GM19328 (cell line): ENCODE measurements around the gene FAM210A.
A peak's percentile ranks its signal among the peaks of the same experiment; 100 is the strongest.
"Not testable (repeated sequence)": the region's sequence is repeated elsewhere in the genome, so short reads cannot be mapped to it uniquely, and the experiment has no call there.

ENCODE experiments used
- ATAC-seq: cut with Tn5 transposase; IDR thresholded peaks from one replicate; pipeline ENCODE4 v1.9.1; 2021; ENCODE audit warnings: mild to moderate bottlenecking, moderate library complexity; ENCODE audit not compliant: unreplicated experiment

Gene FAM210A, protein sequence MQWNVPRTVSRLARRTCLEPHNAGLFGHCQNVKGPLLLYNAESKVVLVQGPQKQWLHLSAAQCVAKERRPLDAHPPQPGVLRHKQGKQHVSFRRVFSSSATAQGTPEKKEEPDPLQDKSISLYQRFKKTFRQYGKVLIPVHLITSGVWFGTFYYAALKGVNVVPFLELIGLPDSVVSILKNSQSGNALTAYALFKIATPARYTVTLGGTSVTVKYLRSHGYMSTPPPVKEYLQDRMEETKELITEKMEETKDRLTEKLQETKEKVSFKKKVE

DNA sequence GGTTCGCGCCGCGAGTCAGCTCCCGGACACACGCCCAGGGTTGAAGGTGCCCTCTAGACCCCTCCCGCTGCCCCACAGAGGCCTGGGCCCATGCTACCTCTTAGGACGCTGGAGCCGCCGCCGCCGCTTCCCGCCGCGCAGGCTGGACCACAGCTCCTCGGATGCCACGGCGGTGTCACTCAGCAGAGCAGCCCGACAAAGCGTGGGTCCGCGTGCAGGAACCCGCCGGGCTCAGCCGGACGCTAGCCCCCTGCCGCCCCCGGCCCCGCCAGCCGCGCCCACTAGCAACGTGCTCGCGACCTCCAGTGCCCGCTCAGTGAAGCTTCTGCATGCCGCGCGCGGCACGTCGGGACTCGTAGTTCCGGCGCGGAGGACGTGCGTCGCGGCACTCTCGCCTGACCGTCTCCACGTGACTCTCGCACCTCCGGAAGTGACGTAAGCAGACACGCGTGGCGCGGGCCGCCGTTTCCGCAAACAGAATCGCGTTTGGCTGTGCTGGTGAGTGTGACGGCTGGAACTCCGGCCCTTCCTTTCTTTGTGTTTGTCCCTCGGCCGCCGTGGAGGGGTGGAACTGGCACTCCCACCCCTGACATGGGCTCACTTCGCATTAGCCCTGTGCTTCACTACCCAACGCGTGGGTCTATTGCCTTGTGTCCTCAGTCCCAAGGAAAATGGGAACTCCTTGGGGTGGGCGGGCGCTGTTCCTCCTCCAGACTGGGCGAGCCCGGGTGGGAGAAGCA is at the start of gene FAM210A, which contains the start of gene RNMT:
TSS of gene FAM210A (minus strand) at position 327 of the 740 bp plus-strand sequence. CDS start 44,481 bp downstream, outside the sequence.
TSS of gene RNMT (plus strand) at position 442 of the 740 bp plus-strand sequence. CDS start 4,845 bp downstream, outside the sequence.
- peak; percentile 93 for ATAC-seq

DNA sequence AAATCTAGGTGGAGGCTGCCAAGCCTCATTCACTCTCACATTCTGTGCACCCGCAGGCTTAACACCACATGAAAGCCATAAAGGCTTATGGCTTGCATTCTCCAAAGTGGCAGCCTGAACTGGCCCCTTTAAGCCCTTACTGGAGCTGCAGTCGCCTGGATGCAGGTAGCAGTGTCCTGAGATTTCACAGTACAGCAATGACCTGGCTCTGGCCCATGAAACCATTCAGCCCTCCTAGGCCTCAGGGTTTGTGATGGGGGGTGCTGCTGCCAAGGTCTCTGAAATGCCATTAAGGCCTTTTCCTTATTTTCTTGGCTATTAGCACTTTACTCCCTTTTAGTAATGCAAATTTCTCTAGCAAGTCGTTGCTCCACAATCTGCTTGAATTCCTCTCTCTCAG is 48.7 kb upstream of the FAM210A start:
- no peak for ATAC-seq

DNA sequence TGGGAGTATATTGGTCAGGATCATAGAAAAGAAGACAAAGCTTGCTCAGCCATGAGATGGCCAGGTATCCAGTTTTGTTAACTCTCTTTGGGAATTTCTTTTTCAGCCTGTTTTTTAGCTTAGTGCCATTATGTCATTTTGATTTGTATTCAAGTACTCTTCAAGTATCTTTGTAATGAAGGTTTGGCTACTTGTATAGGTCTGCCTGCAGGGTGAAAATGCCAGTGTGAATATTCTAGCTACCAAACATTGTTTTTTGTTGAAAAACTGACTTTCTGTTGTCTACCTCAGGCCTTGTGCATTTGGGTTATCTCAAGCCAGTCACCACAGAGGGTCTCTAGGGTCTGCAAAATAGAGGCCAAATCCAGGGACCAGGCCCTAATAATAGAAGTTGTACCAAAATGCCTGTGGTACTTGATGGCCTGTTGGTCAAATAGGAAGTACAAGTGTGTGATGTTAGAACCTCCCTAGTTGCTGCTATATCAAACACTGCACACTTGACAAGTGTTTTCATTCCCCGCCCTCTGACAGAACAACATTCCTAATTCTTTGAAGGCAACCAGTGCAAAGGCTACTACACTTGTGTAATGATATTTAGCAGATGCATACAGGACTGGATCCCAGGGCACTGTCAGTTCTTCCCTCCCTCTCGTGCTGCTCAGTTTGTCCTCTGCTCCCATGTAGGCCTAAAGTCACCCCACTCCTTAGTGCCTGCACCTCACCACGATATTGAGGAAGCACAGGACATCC is 36.5 kb upstream of the FAM210A start:
- ATAC-seq = no peak

GRCh38 chr18:13760047-13760446 is 33.7 kb upstream of the FAM210A start:
- no peak for ATAC-seq

DNA sequence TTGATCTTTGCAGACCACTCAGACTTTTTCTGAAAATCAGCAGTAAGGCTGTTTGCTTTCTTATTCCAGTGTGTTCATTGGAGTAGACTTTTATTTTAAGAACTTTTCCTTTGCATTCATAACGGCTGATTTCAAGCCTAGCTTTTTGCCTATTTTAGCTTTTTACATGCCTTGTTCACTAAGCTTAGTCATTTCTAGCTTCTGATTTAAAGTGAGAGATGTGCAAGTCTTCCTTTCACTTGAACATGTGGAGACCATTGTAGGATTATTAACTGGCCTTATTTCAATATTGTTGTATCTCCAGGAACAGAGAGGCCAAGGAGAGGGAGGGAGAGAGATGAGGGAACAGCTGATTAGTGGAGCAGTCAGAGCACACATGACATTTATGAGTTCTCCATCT is 32.3 kb upstream of the FAM210A start:
- ATAC-seq = no peak

GRCh38 chr18:13756671-13757070 is 30.3 kb upstream of the FAM210A start:
- no peak for ATAC-seq

DNA sequence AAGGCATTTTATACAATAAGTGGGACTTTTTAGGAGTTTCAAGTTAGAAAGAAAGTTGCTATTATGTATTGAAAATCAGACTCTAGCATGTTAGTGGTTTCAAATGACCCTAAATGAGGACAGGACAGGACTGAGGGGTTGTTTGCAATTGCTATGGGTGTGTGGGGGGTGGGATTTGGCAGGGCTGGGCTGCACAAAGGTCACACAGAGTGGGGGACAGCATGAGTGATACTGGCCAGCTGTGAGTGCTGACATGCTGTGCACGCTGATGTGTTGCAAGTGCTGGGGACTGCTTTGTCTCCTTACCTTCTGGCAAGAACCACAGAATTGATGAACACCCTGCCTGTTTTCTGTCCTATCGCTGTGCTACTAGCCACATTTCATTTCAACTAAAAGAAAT is 29.9 kb upstream of the FAM210A start:
- ATAC-seq = no peak

DNA sequence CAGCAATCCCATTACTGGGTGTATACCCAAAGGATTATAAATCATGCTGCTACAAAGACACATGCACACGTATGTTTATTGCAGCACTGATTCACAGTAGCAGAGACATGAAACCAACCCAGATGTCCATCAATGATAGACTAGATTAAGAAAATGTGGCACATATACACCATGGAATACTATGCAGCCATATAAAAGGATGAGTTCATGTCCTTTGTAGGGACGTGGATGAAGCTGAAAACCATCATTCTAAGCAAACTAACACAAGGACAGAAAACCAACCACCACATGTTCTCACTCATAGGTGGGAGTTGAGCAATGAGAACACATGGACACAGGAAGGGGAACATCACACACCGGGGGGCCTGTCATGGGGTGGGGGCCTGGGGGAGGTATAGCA is 25.2 kb upstream of the FAM210A start:
- ATAC-seq = not testable (repeated sequence)

DNA sequence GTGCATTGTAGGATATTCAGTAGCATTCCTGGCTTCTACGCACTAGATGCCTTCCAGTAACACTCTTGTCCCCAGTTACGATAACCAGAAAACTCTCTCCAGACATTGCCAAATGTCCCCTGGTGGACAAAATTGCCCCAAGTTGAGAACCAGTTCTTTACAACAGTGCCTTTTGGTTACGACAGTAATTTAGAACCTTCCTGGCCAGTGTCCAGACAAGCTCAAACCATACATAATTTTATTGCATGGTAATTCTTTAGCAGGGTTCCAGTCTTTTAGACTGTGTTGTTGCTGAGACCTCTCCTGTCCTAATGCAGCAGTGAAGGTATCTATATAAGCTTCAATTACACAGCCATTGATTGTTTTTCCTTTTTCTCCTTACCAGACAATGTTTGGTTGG is 20.3 kb upstream of the FAM210A start:
- no peak for ATAC-seq

- ATAC-seq = no peak
Observed at GRCh38 chr18:13745696-13746095, 19.3 kb upstream of the FAM210A start.

DNA sequence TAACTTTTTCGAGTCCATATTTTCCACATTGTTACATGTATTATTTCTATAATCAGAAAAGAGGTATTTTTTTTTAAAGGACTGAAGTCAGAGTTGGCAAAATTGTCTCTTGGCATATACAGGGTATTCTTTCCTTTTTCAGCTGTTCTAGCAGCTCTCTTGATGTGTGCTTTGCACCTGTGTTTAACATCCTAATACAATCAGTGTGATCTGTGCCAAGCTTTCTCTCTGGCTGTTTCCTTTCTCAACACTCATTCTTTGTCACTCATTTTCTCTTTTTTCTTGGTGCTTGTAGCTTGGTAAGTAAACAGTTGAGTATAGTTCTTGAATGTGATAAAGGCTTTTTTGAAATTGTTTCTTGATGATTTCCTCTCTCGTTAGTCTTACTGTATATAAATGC is 9.3 kb upstream of the FAM210A start:
- ATAC-seq = no peak

DNA sequence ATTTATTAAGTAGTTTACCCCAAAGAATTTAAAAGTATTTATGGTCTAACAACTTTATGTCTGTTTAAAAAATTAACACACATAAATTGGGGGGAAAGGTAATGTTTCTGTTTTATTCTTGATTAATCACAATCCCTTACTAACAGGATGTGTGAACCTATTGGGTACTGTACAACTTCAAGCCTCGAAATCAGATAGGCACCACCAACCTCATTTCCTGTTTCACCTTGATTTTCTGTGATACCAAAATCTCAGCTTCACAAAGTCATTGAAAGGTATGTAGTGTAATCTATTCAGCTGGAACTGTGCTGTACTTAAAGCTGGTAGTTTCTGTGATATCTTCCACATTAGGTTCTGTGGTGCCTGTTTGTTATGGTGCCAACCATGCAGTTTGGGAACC is 4.1 kb upstream of the FAM210A start:
- no peak for ATAC-seq

DNA sequence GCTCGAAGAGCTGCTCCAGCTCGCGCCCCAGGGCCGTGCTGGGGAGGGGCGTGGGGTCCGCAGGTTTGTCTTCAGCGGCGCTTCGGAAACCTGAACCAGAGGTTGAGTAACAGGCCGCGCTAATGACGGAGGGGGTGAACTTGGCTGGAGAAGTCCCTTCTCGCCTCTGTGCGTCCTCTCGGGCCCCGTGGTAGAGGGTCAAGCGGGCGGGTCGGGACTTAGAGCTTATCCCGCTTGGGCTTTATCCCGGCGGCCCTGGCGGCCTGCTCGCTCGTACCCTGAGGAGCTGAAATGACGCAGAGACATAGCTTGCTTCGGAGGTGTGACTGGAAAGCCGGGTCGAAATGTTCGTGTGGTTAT is 594 bp upstream of the FAM210A start:
- peak; percentile 13 for ATAC-seq

- ATAC-seq = peak; percentile 21
Observed at GRCh38 chr18:13725566-13726231, 659 bp downstream of the FAM210A start.

- no peak for ATAC-seq
Observed at GRCh38 chr18:13720847-13721246, 5.5 kb downstream of the FAM210A start.

DNA sequence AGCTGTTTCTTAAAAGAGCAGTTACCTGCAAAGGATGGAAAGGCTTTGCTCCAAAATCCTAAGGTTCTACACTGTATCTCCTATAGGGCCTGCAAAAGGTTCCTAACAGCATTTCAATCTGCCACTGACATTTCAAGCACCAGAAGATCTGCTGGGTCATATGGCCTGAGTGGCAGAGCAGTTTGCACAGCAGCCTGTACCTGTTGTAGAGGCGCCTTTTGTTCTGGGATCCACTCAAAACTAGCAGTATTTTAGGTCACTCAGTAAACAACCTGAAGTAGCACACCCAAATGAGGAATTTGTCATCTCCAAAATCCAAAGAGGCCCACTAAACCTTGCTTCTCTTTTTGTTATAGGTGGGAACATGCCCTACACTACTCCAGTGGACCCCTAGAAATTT is 6.2 kb downstream of the FAM210A start:
- ATAC-seq = no peak

- no peak for ATAC-seq
Observed at GRCh38 chr18:13716916-13717315, 9.4 kb downstream of the FAM210A start.

GRCh38 chr18:13715330-13715729 is 11.0 kb downstream of the FAM210A start:
- no peak for ATAC-seq

DNA sequence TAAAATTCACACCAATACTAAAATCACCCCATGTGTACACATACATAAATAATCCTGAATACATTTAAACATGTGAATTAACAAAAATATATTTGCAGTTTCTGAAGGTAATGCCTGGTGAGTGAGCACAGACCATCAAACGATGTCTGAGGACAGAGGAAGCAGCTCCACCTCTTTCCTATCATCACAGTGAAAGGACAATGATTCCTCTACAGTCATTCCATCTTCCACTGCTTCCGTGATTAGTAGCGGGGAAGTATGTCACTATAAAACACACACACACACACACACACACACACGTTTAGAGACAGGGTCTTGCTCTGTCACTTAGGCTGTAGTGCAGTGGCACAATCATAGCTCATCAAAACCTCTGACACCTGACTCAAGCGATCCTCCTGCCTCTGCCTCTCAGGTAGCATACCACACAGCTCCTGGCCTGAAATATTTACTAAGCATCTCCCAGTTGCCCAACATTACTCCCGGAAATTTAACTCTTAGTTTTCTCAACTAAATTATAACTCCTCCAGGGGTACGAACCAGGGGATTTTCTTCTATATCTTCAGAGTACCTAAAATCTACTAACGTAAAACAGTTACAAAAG is 12.8 kb downstream of the FAM210A start:
- ATAC-seq = no peak

DNA sequence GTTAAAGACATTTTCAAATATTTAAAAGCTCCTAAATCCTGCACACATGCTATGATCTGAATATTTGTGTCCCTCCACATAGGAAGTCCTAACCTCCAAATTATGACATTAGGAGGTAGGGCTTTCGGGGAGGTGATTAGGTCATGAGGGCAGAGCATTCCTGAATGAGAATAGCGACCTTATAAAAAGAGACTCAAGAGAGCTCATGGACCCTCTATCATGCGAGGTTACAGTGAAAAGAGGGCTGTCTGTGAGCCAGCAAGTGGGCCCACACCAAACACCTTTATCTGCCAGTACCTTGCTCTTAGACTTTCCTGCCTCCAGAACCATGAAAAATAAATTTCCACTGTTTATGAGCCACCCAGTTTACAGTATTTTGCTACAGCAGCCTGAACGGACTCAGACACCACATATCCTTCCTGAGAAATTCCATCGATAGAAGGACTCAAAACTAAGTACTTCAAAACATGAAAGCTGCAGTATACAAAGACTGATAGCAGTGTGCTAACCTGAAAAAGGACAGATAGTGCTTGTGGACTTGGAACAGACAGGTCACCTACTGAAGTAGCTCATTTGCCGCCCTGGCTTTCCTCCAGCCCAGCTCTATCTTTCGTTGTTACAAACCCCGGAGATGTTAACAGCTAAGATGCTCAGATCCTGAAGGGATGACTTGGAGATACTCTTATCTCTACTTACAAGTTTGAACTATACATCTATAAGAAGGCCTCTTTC is 13.8 kb downstream of the FAM210A start:
- ATAC-seq = no peak
